ENCODE results near the gene ATP6V1B1.

ATP6V1B1 gene

DNA sequence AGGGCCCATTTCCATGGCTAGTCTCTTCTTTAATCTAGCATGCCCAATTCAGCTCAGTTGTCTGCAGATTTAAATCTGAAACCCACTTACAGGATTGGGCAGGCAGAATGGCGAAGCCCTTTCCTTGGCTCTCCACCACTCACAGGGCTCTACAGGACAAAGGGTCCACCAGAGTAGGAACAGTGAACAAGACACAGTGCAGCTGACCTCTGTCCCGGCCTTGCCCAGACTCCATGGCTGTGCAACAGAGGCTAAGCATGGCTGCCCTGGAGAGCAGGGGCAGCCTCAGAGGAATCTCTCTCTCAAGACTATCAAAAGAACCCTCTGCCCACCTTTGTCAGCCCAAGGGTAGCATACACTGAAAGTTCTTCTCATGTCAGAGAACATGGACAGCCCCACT lies 9.7 kb upstream of the ATP6V1B1 start:
- no peak for DNase-seq

DNA sequence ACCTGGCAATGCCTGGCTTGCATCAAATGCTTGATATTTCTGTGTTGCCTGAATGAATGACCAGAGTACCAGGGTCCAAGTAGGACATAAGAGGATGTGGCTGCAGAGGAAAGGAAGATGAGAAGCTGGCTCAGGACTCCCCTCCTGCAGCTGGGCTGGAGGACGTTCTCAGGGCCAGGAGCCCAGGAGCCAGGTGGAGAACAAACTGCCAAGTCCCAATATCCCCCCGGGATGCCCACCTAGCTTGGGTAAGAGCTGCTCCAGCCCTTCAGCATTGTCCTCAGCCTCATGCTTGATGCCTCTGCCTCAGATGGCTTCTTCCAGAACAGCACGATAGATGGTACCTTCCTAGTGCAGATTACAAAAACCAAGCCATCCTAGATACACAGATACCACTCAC lies 8.6 kb upstream of the ATP6V1B1 start:
- DNase-seq = no peak

DNA sequence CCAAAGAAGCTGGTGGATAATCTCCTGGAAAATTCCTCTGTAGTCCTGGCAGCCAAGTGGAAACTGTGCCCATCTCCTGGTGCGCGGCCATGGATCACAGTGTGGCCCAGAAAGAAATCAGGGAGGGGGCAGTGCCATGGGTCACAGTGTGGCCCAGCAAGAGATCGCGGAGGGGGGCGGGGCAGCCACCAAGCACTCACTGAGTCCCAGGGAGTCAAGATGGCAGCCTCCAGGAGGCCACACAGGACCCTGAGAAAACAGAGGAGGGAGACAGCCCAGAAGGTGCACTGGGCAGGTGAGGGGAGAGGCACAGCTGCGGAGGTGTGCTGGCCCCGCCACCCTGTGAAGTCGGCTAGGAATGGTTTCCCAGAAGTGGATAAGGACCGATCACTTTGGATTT lies 8.1 kb upstream of the ATP6V1B1 start:
- no peak for DNase-seq

- DNase-seq = no peak
Measured at GRCh38 chr2:70928366-70928765, 7.3 kb upstream of the ATP6V1B1 start.

GRCh38 chr2:70930371-70931329 lies 5.0 kb upstream of the ATP6V1B1 start:
- DNase-seq = no peak

GRCh38 chr2:70931376-70932000 lies 4.2 kb upstream of the ATP6V1B1 start:
- no peak for DNase-seq

DNA sequence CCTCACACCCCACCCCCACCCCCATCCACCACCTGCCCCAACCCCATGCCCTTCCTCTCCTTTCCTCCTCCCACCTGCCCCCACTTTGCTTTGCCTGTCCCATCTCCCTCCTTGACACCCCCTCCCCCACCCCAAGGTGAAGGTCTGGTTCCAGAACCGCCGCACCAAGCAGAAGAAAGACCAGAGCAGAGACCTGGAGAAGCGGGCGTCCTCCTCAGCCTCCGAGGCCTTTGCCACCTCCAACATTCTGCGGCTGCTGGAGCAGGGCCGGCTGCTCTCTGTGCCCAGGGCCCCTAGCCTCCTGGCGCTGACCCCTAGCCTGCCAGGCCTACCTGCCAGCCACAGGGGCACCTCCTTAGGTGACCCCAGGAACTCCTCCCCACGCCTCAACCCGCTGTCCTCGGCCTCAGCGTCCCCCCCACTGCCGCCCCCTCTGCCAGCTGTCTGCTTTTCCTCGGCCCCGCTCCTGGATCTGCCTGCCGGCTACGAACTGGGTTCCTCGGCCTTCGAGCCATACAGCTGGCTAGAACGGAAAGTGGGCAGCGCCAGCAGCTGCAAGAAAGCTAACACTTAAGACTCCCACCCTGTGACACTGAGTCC lies 3.0 kb upstream of the ATP6V1B1 start:
- no peak for DNase-seq

- DNase-seq = no peak
Measured at GRCh38 chr2:70934981-70935380, 719 bp upstream of the ATP6V1B1 start.

GRCh38 chr2:70936165-70936978 lies 672 bp downstream of the ATP6V1B1 start:
- DNase-seq = no peak

DNA sequence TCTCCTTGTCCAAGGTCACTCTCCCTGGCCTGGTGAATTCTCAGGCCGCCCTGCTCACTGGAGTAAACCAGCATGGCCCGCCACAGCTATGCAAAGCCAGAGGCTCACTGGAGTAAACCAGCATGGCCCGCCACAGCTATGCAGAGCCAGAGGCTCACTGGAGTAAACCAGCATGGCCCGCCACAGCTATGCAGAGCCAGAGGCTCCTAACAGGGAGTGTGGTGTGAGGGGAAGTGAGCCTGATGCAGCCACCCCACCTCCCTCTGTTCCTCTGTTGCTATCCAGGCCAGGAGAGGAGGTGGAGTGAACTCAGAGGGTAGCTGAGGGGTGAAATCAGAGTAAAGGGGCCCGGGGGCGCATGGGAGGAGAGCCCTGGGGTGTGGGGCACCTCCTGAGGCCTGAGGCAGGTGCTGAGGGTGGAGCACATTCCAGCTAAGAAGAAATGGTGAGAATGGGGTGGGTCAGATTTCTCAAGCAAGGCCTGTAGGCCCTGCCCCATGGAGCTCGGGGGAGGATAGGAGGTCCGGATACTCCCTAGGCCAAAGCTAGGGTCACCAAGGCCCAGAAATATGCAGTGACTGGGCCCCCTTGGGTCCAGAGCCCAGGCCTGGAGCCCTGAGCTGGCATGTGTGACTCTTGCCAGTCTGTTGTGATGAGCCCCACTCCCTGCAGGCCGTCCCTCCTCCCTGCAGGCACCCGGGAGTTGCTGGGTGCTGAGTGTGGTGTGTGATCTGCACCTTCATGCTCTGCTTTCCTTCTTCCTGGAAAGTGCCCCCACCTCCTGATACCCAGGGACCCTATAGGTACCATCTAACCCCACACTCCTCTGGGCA lies 1.5 kb downstream of the ATP6V1B1 start:
- DNase-seq = no peak

- no peak for DNase-seq
Measured at GRCh38 chr2:70937866-70938585, 2.3 kb downstream of the ATP6V1B1 start.

GRCh38 chr2:70938586-70938950 lies 2.9 kb downstream of the ATP6V1B1 start:
- no peak for DNase-seq

DNA sequence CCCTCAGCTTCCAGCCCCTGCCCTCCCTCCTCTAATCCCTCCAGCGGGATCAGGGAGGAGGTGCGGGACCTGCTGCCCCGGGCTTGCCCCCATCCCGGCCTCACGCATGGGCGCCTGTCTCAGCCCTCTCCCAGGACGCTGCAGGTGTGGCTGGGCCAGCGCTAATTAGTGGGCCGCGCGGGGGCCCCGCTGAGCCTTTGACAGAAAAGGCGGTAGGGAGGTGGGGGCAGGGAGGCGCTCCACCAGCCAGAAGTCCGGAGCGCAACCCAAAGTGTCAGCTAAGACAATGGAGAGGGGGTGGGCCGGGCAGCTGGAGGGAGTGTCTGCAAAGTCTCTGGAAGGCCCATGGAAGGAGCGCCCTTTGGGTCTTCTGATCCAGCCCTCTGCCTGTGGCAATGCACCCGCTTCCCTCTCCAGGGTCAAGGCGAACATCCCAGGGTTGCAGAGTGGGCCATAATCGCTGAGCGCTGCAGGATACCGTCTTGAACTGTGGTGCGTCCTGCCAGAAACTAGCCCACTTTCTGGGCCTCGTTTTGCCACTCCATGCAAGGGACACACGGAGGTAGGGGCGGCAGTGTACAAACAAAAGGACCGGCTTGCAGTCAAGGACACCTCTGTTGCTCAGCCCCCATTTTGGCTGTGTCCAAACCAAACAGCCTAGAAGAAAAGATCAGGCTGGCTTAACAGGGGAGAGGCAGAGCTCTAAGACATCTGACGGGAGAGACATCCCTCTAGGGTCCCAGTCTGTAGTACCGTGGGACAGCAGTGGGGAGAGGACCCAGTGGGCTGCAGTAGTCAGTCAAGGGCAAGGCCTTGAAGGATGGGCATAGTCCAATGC lies 3.5 kb downstream of the ATP6V1B1 start:
- no peak for DNase-seq

- no peak for DNase-seq
Measured at GRCh38 chr2:70939839-70940580, 4.3 kb downstream of the ATP6V1B1 start.

DNA sequence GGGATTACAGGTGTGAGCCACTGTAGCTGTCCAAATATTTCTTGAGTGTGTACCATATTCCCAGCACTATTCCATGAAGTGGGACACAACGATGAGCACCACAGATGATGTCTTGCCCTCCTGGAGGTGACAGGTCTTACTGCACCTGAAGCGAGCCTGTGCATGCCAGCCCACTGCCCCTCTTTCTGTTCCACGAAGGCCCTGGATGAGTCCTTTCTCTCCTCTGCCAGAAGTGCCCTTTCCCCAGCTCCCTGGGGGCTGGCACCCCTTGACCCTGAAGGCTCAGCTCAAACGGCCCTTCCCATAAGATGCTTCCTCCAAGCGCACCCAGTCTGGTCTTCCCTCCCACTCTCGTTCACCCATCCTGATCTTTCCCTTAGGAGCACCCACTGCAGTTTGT lies 5.5 kb downstream of the ATP6V1B1 start:
- DNase-seq = no peak

DNA sequence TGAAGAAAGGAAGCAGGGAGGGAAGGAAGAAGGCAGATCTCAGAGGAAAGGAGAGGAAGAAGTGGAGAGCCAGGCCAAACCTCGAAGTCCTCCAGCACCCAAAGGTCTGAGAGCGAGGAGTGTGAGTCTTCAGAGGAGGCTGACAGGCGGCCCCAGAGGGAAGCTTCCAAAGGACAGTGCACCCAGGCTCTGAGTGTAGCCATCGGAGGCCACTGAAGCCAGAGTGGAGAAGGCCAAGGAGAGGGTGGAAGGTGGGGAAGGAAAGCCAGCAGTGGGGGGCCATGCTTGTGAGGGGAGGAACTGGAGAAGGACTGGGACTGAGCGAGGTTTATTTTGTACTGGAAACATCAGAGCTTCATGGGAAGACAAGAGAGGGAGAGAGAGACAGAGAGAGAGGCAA lies 6.0 kb downstream of the ATP6V1B1 start:
- no peak for DNase-seq

- no peak for DNase-seq
Measured at GRCh38 chr2:70942396-70943204, 6.9 kb downstream of the ATP6V1B1 start.
